Measurements from ENCODE around the gene MRGPRG.

The MRGPRG gene

DNA sequence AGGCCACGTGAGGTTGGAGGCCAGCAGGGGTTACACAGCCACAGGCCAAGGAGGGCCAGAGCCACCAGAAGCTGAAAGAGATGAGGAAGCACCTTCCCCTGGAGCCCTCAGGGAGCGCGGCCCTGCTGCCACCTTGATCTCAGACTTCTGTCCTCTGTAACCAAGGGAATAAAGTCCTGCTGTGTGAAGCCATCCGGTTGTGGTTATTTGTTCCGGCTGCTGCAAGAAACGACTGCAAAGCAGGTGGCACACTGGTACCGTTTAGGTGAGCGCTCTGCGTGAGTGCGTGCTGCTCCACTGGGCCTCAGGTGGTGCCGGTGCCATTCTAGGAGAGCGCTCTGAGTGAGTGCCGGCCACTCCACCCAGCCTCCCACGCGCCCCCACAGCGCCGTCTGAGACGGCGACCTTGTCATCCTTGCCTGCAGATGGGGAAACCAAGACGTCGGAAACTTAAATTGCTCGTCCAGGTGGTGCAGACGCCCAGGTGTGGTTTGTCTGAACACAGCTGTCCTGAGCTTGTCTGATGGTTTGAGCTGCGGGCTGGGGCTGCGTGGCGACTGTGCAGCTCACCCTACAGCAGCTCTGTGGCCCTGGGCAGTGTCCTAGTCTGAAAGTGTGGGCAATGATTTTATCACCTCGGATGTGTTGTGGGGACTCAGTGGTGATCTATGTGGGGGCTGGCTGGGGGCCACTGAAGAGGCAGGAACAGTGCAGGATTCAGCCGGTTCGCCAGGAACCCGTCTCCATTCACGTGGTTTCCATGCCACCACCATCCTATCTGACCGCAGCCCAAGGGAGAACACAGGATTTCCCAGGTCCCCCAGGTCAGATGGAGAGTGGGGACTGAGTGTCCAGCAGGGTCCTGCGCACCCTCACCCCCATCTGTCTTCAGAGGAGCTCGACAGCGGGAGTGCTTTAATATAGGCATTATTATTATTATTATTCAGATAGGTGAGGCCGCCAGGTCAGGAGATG is 4.6 kb upstream of the MRGPRG start:
- FAIRE-seq: no peak
- peak; percentile 19 for DNase-seq (ENCODE audit: insufficient read length)
- TF ChIP-seq POLR2A (IDR thresholded peaks at IDR 0.05; ENCODE audit: low read depth, low read length) (no peak), POLR2AphosphoS5 (IDR thresholded peaks at IDR 0.05; ENCODE audit: low read depth, low read length) (no peak), TAF1 (IDR thresholded peaks at IDR 0.05; ENCODE audit: borderline replicate concordance, low read depth, low read length) (no peak)

- TF ChIP-seq POLR2A (IDR thresholded peaks at IDR 0.05; ENCODE audit: low read depth, low read length) (no peak), POLR2AphosphoS5 (IDR thresholded peaks at IDR 0.05; ENCODE audit: low read depth, low read length) (no peak), TAF1 (IDR thresholded peaks at IDR 0.05; ENCODE audit: borderline replicate concordance, low read depth, low read length) (no peak)
- DNase-seq (ENCODE audit: insufficient read length) (peak; percentile 16), FAIRE-seq (no peak)
Observed at GRCh38 chr11:3222003-3222855, 3.6 kb upstream of the MRGPRG start.

DNA sequence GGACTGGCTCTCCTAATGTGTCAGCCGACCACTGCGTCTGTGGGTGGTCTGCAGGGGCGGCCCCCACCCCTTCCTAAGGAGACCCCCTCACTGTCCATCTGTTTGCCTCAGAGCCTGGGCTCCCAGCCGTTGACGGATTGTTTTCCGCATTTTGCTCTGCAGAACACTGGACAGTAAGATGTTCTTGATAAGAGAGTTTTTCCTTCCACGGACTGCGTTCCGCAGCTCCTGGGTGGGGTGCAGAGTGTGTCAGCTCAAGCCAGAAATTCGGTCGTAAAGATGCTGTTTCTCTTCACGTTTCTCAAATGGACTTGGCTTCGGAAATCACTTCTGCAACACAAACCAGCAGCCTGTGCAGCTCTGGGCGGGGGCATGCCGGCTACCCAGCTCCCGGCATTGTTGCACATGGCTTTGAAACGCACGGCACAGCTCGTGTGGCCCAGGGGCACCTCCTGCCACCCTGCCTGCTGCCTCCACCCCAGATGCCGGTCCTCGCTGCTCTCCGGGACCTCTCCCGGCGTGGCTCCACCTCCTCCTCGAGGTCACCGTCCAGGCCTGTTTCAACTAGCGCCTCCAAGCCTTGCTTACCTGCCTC is 2.9 kb upstream of the MRGPRG start:
- TF ChIP-seq POLR2AphosphoS5 (IDR thresholded peaks at IDR 0.05; ENCODE audit: low read depth, low read length): no peak
- no peak for TF ChIP-seq TAF1 (IDR thresholded peaks at IDR 0.05; ENCODE audit: borderline replicate concordance, low read depth, low read length)
- TF ChIP-seq POLR2A (IDR thresholded peaks at IDR 0.05; ENCODE audit: low read depth, low read length): no peak
- FAIRE-seq: no peak
- peak; percentile 14 for DNase-seq (ENCODE audit: insufficient read length)

- no peak for TF ChIP-seq POLR2A (IDR thresholded peaks at IDR 0.05; ENCODE audit: low read depth, low read length)
- no peak for TF ChIP-seq POLR2AphosphoS5 (IDR thresholded peaks at IDR 0.05; ENCODE audit: low read depth, low read length)
- TF ChIP-seq TAF1 (IDR thresholded peaks at IDR 0.05; ENCODE audit: borderline replicate concordance, low read depth, low read length): no peak
- DNase-seq (ENCODE audit: insufficient read length) (peak; percentile 20), FAIRE-seq (no peak)
Observed at GRCh38 chr11:3220521-3221407, 2.2 kb upstream of the MRGPRG start.

DNA sequence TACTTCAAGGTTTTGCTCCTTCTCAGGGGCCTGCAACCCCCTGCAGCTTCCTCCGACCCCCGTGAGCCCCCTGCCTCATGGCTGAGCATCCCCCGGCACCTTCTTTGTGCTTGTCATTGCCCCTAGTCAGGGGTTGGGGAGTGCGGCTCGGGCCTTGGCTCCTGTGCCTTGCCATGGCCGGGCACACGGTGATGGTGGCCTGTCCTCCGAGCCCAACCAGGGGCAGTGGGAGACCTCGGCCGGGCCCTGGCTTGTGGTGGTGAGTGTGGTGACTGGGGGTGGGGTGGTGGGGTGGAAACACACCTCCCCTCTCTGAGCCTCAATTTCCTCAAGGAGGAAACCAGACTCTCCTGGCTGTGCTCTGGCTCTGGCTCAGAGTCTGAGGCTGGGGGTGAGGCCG is 1.5 kb upstream of the MRGPRG start:
- DNase-seq (ENCODE audit: insufficient read length) (no peak), FAIRE-seq (no peak)

GRCh38 chr11:3219281-3219892 is 774 bp upstream of the MRGPRG start:
- peak; percentile 12 for DNase-seq (ENCODE audit: insufficient read length)
- no peak for TF ChIP-seq TAF1 (IDR thresholded peaks at IDR 0.05; ENCODE audit: borderline replicate concordance, low read depth, low read length)
- TF ChIP-seq POLR2AphosphoS5 (IDR thresholded peaks at IDR 0.05; ENCODE audit: low read depth, low read length): no peak
- no peak for TF ChIP-seq POLR2A (IDR thresholded peaks at IDR 0.05; ENCODE audit: low read depth, low read length)
- FAIRE-seq: no peak

More for the DNA sequence above, 1.5 kb upstream of the MRGPRG start:
- TF ChIP-seq TAF1 (IDR thresholded peaks at IDR 0.05; ENCODE audit: borderline replicate concordance, low read depth, low read length): no peak
- no peak for TF ChIP-seq POLR2AphosphoS5 (IDR thresholded peaks at IDR 0.05; ENCODE audit: low read depth, low read length)
- no peak for TF ChIP-seq POLR2A (IDR thresholded peaks at IDR 0.05; ENCODE audit: low read depth, low read length)

DNA sequence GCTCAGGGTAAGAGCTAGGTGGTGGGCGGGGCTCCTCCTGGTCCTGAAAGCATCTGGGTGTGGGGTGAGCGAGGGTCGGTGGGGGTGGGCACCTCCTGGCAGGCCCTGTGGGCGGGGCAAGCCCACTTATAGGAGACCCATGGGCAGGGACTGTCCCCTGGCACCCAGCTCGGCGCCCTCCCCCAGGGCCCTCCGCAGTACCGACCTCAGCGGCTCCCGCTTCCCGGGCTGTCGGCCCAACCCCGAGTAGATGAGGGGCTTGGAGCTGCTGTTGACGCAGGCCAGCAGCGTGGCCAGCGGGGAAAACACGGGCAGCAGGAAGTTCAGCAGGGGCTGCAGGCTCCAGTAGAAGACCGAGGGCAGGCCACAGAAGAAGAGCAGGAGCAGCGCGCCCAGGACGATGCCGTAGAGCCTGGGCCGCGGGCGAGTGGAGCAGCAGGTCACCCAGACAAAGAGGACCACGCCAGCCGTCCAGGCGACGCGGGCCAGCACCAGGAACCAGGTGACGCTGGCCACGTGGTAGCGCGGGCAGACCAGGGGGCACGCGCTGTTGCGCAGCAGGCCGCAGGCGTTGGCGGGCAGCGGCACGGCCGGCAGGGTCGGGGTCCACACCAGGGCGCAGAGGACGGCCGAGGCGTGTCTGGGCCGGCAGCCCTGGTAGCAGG is 663 bp downstream of the MRGPRG start:
- DNase-seq (ENCODE audit: insufficient read length): peak; percentile 11
- FAIRE-seq: no peak
- TF ChIP-seq POLR2A (IDR thresholded peaks at IDR 0.05; ENCODE audit: low read depth, low read length) (no peak), TAF1 (IDR thresholded peaks at IDR 0.05; ENCODE audit: borderline replicate concordance, low read depth, low read length) (no peak), POLR2AphosphoS5 (IDR thresholded peaks at IDR 0.05; ENCODE audit: low read depth, low read length) (no peak)

- TF ChIP-seq POLR2A (IDR thresholded peaks at IDR 0.05; ENCODE audit: low read depth, low read length): no peak
- TF ChIP-seq POLR2AphosphoS5 (IDR thresholded peaks at IDR 0.05; ENCODE audit: low read depth, low read length): no peak
- no peak for TF ChIP-seq TAF1 (IDR thresholded peaks at IDR 0.05; ENCODE audit: borderline replicate concordance, low read depth, low read length)
- FAIRE-seq: no peak
- no peak for DNase-seq (ENCODE audit: insufficient read length)
Observed at GRCh38 chr11:3216027-3216525, 2.5 kb downstream of the MRGPRG start.

- no peak for FAIRE-seq
- no peak for DNase-seq (ENCODE audit: insufficient read length)
- no peak for TF ChIP-seq POLR2A (IDR thresholded peaks at IDR 0.05; ENCODE audit: low read depth, low read length)
- no peak for TF ChIP-seq POLR2AphosphoS5 (IDR thresholded peaks at IDR 0.05; ENCODE audit: low read depth, low read length)
- no peak for TF ChIP-seq TAF1 (IDR thresholded peaks at IDR 0.05; ENCODE audit: borderline replicate concordance, low read depth, low read length)
Observed at GRCh38 chr11:3215346-3216026, 3.1 kb downstream of the MRGPRG start.
